Loucy (cell line): ENCODE data around the gene TOE1.
"Not testable (repeated sequence)": the region's sequence is repeated elsewhere in the genome, so short reads cannot be mapped to it uniquely, and the experiment has no call there.

Experiments used
- H2AFZ ChIP-seq: fragments of 200-600 bp; sonication (generic); 2 replicates; pipeline ENCODE4 v1.6.0; 2016; ENCODE audit warnings: antibody characterized with exemption, mild to moderate bottlenecking, low read length, moderate library complexity
- H3F3A ChIP-seq: fragments of 200-600 bp; 2 replicates; pipeline ENCODE4 v1.6.0; 2016; ENCODE audit warnings: antibody characterized with exemption, low read depth, mild to moderate bottlenecking
- H3K27me3 ChIP-seq: fragments of 200-600 bp; sonication (generic); 2 replicates; pipeline ENCODE4 v1.6.1; 2014; ENCODE audit warnings: low read length, mild to moderate bottlenecking; ENCODE audit not compliant: insufficient read depth, poor library complexity, severe bottlenecking
- H3K36me3 ChIP-seq: fragments of 200-600 bp; sonication (generic); 2 replicates; pipeline ENCODE4 v1.6.1; 2016; ENCODE audit warnings: low read length; ENCODE audit not compliant: insufficient read depth
- H3K4me1 ChIP-seq: fragments of 200-600 bp; sonication (generic); 2 replicates; pipeline ENCODE4 v1.5.1; 2014; ENCODE audit warnings: low read length, mild to moderate bottlenecking; ENCODE audit not compliant: insufficient read depth, poor library complexity, severe bottlenecking
- H3K4me2 ChIP-seq: fragments of 200-600 bp; sonication (generic); 2 replicates; pipeline ENCODE4 v1.6.0; 2014; ENCODE audit warnings: antibody characterized with exemption, low read length, low read depth, mild to moderate bottlenecking; ENCODE audit not compliant: poor library complexity, severe bottlenecking
- H3K4me3 ChIP-seq: fragments of 200-600 bp; sonication (generic); 2 replicates; pipeline ENCODE4 v1.5.1; 2014; ENCODE audit warnings: low read length, mild to moderate bottlenecking, mixed read lengths; ENCODE audit not compliant: poor library complexity, severe bottlenecking
- H3K79me2 ChIP-seq: fragments of 200-600 bp; sonication (generic); 2 replicates; pipeline ENCODE4 v1.6.1; 2014; ENCODE audit warnings: low read length; ENCODE audit not compliant: insufficient read depth
- H3K9ac ChIP-seq: fragments of 200-600 bp; sonication (generic); 2 replicates; pipeline ENCODE4 v1.6.0; 2014; ENCODE audit warnings: mild to moderate bottlenecking, low read depth, low read length, moderate library complexity; ENCODE audit not compliant: poor library complexity, severe bottlenecking
- H3K9me2 ChIP-seq: fragments of 200-600 bp; sonication (generic); replicated peaks from 2 replicates; pipeline ENCODE4 v1.6.1; 2016; ENCODE audit warnings: low read depth, low read length, mixed read lengths
- H3K9me3 ChIP-seq: fragments of 200-600 bp; sonication (generic); 2 replicates; pipeline ENCODE4 v1.6.1; 2014; ENCODE audit warnings: mild to moderate bottlenecking, antibody characterized with exemption, low read length, low read depth; ENCODE audit not compliant: insufficient read depth
- H4K20me1 ChIP-seq: fragments of 200-600 bp; sonication (generic); 2 replicates; pipeline ENCODE4 v1.6.0; 2014; ENCODE audit warnings: antibody characterized with exemption, low read length, mild to moderate bottlenecking; ENCODE audit not compliant: insufficient read depth, poor library complexity, severe bottlenecking
- CTCF ChIP-seq: fragments of 200-600 bp; sonication (generic); conservative IDR thresholded peaks from 2 replicates; pipeline ENCODE4 v1.5.1; 2014; ENCODE audit warnings: mild to moderate bottlenecking, antibody characterized with exemption, low read length
- EZH2phosphoT487 ChIP-seq: fragments of 200-600 bp; IDR thresholded peaks from 2 replicates; pipeline ENCODE4 v1.6.1; 2018; ENCODE audit warnings: antibody characterized with exemption, mild to moderate bottlenecking, moderate library complexity, borderline replicate concordance

TOE1 gene

DNA sequence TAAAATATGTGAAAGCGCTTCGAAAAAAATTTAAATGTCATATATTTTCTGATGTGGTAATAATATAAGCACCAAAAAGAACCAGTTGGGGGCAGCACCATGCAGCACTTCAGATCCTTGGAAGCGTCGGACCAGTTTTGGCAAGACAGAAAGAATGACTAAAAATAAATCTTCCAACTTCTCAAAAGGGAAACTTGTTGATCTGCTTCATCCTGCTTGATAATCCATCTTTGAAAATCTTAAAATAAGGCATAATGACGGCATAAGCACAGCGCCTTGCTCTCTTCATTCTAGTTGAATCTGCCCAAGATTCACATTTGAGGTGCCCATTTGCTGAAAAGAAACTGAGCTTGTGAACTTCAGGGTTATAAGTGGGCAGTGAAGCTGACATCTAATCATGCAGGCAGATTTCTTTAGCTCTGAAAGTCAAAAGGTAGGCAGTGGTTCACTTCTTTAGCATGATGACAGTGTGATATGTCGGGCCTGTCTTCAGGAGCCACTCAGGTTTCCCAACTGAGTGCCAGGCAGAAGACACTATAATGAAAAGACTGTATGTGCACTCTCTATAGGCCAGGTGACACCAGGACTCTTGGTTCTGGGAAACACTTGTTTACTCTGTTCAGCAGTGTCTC lies 20.0 kb downstream of the TOE1 start:
- no peak overlapping the region for H3K9ac ChIP-seq
- H3K9me2 ChIP-seq: no peaks in the 10 kb centered on the region
- no peaks in the 10 kb centered on the region for H3K9me3 ChIP-seq
- no peaks in the 10 kb centered on the region for H3K4me1 ChIP-seq
- no peaks in the 10 kb centered on the region for H3F3A ChIP-seq
- no peaks in the 10 kb centered on the region for H3K79me2 ChIP-seq
- no peak overlapping the region for H2AFZ ChIP-seq
- no peaks in the 10 kb centered on the region for H3K27me3 ChIP-seq
- H3K4me2 ChIP-seq: no peak overlapping the region
- no peaks in the 10 kb centered on the region for H3K36me3 ChIP-seq
- H4K20me1 ChIP-seq: no peaks in the 10 kb centered on the region
- no peak overlapping the region for H3K4me3 ChIP-seq
- TF ChIP-seq CTCF: peak; percentile 72
- TF ChIP-seq EZH2phosphoT487: no peak

DNA sequence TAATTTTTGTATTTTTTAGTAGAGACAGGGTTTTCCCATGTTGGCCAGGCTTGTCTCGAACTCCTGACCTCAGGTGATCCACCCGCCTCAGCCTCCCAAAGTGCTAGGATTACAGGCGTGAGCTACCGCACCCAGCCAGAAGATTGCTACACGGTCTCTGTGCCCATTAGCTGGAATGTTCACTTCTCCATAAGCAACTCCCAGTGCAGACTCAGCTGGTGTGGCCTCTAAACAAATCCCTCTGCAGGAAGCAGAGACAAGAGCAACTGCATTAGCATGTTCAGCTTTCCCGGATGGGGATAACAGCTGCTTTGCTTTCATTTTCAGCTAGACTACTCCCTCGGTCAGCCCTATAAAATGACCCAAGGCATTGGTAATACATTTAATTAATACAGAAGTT lies 21.0 kb downstream of the TOE1 start:
- H4K20me1 ChIP-seq, H3K9ac ChIP-seq, H3K9me3 ChIP-seq, H3K4me3 ChIP-seq, H3F3A ChIP-seq, H3K4me1 ChIP-seq, H2AFZ ChIP-seq, H3K4me2 ChIP-seq, H3K79me2 ChIP-seq, H3K36me3 ChIP-seq, H3K9me2 ChIP-seq, H3K27me3 ChIP-seq: not testable (repeated sequence)

DNA sequence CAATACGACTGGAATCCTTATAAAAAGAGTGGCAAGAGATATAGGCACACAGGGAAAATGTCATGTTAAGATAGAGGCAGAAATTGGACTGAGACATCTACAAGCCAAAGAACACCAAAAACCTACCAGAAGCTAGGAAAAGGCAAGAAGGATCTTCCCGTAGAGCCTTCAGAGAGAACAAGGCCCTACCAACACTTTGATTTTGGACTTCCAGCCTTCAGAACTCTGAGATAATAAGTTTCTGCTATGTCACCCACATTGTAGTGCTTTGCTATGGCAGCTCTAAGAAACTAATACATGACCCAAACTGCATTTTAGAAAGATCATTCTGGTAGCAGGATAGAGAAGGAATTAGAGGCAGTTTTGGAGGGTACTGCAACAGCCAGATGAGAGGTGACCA lies 24.3 kb downstream of the TOE1 start:
- Histone ChIP-seq H3K4me1 (no peaks in the 10 kb centered on the region), H3K27me3 (no peaks in the 10 kb centered on the region), H3K36me3 (no peaks in the 10 kb centered on the region), H3K79me2 (no peaks in the 10 kb centered on the region), H4K20me1 (no peaks in the 10 kb centered on the region), H3K9me3 (no peaks in the 10 kb centered on the region), H3K9ac (no peak overlapping the region), H3K4me3 (no peak overlapping the region), H3F3A (no peaks in the 10 kb centered on the region), H3K9me2 (no peaks in the 10 kb centered on the region), H3K4me2 (no peak overlapping the region), H2AFZ (no peak overlapping the region)
- no peak for TF ChIP-seq EZH2phosphoT487
- TF ChIP-seq CTCF: no peak

DNA sequence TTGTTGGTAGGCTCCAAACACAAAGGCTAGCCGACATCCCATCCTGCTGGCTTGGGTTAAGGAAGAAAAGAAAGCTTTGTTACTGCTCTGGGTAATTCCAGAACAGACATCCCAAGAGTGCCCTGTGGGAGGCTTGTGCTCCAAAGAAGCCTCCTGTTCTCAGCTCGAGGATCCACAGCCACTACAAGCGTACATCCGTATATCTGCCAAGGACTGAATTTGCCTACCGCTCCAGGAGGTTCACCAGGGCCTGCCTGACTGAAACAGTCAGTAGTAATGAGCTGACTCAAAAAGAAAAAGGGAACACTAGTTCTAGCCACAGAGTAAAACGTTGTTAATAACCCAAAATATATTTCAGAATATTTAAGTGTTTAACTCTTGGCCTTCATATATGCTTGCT lies 25.1 kb downstream of the TOE1 start:
- H4K20me1 ChIP-seq: no peaks in the 10 kb centered on the region
- no peaks in the 10 kb centered on the region for H3K36me3 ChIP-seq
- no peaks in the 10 kb centered on the region for H3K4me1 ChIP-seq
- H3K27me3 ChIP-seq: no peaks in the 10 kb centered on the region
- no peak overlapping the region for H3K4me2 ChIP-seq
- H2AFZ ChIP-seq: no peak overlapping the region
- H3K9me3 ChIP-seq: no peaks in the 10 kb centered on the region
- no peak overlapping the region for H3K4me3 ChIP-seq
- H3K9ac ChIP-seq: no peak overlapping the region
- H3F3A ChIP-seq: no peaks in the 10 kb centered on the region
- no peaks in the 10 kb centered on the region for H3K79me2 ChIP-seq
- TF ChIP-seq EZH2phosphoT487 (no peak), CTCF (no peak)
- no peaks in the 10 kb centered on the region for H3K9me2 ChIP-seq
